Ishikawa (cell line): ENCODE measurements around the gene KIF26B.

Experiments
- RAD21 ChIP-seq: IDR thresholded peaks from 2 replicates; pipeline ENCODE4 v1.6.1; 2012; ENCODE audit warnings: low read depth
- TAF1 ChIP-seq: IDR thresholded peaks from 2 replicates; pipeline ENCODE4 v1.6.1; 2012; ENCODE audit warnings: low read depth, mild to moderate bottlenecking

GRCh38 chr1:245520611-245521010 is 365.8 kb downstream of the KIF26B start:
- TF ChIP-seq TAF1, result no peak
- TF ChIP-seq RAD21, result no peak
